Psoas muscle (tissue), 8 donors: ENCODE results near the gene CSF2. TPM values are rescaled to one million over a fixed set of nuclear protein-coding genes. Genes with fewer than 3 reads are reported as not detected.

Experiments used
- ATAC-seq, 4 donors: fragments of 200-7000 bp; cut with Tn5 transposase; one replicate each; pipeline ENCODE4 v1.9.1; 2020; ENCODE audit warnings: moderate library complexity in 3 of 4, mild to moderate bottlenecking in 2 of 4
- DNase-seq, 2 donors: peaks; one replicate each; pipeline ENCODE4 v3.0.0-alpha.2; 2020
- H3K27ac ChIP-seq: fragments of 200-600 bp; one replicate; pipeline ENCODE4 v1.8.0; 2022
- H3K27me3 ChIP-seq, 3 donors: fragments of 200-600 bp in 1 of 3; one replicate each; pipeline versions ENCODE4 v1.6.1 to v1.8.0; 2013 to 2022; ENCODE audit warnings: low read length in 2 of 3, mild to moderate bottlenecking in 2 of 3, moderate library complexity in 1 of 3; ENCODE audit not compliant: insufficient read depth in 3 of 3
- H3K36me3 ChIP-seq, 2 donors: fragments of 200-600 bp in 1 of 2; one replicate each; pipeline versions ENCODE4 v1.6.1 to v1.8.0; 2013 to 2022; ENCODE audit warnings: low read depth in 1 of 2, mild to moderate bottlenecking in 1 of 2, moderate library complexity in 1 of 2; ENCODE audit not compliant: insufficient read depth in 1 of 2
- H3K4me1 ChIP-seq: fragments of 200-600 bp; one replicate; pipeline ENCODE4 v1.8.0; 2022
- H3K4me3 ChIP-seq: fragments of 200-600 bp; one replicate; pipeline ENCODE4 v1.8.0; 2022; ENCODE audit warnings: mild to moderate bottlenecking
- H3K9me3 ChIP-seq: fragments of 200-600 bp; one replicate; pipeline ENCODE4 v1.8.0; 2022
- WGBS, 3 donors: extraction: QIAGEN DNeasy Blood & Tissue Kit; methylation state at CpG; one replicate each; pipeline versions ENCODE4 v1.1.6 to v1.1.7; 2013; 5-methylcytosine and 5-hydroxymethylcytosine counted together
- intact Hi-C, 2 donors: fragments of 100-400 bp; cut with DNase I; formaldehyde crosslinking; loops; one replicate each; pipeline versions ENCODE4 v1.11.0 to v1.14.2; 2022
- polyA plus RNA-seq, 3 donors: library from polyadenylated mRNA; stranded (reverse); fragments of 200-250 nt; gene quantifications; one replicate each; pipeline ENCODE4 v1.2.3, GENCODE V29; 2013
- total RNA-seq, 4 donors: library from RNA; stranded (reverse); fragmentation: NEBNext Ultra II Directional in 2 of 4; extraction: Animal tissue kit (Norgen Biotek cat#: 25700) in 2 of 4; gene quantifications; one replicate each; pipeline versions ENCODE4 v1.2.1 to v1.2.4, GENCODE V29; 2021 to 2023
- TF ChIP-seq, protein P1 (sequence below): fragments of 200-600 bp; IDR thresholded peaks from one replicate; pipeline ENCODE4 v1.8.0; 2022; ENCODE audit warnings: antibody characterized with exemption
- donor health status: healthy with polysubstance abuse.
- donor health status: DM: no; HTN: no; CAD: no; lungs with moderate emphysema.
- donor health status: Bipolar disorder and iron deficiency.
- donor health status: healthy.
- donor health status: DM: yes; HTN: yes; CAD: no.
- donor health status: DM: no; HTN: no; CAD: no.
- donor health status: DM: no; HTN: no; CAD: no.
- donor health status: DM: yes; HTN: yes; CAD: no.

The CSF2 gene
- total and polyA plus RNA-seq, 7 donors, result 0.14 TPM; not detected in 6

DNA sequence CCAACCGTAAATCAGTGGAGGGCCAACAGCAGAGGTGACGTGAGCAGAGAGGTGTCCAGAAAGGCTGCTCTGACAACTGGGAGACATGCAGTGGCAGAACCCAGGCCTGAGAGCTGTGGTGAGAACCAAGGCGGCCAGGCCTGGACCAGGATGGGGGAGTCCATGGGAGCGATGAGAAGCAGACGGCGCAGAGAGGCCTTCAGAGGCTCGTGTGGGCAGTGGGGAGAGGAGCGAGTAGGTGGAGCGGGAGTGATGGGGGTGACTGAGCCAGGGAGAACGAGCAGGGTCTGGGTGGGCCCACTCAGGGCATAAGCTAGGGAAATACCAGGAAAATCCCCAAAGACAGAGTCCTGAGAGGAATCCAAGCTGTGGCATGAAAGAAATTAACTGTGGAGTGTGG is 21.1 kb upstream of the CSF2 start:
- WGBS, 3 donors, result 57 to 69% (median 62%) methylated on average over 10 of the region's 10 CpGs
- ATAC-seq (no peak), DNase-seq (peak in 1 of 2 donors; percentile 16)
- H3K4me1 ChIP-seq, result no peaks in the 10 kb centered on the region
- peaks cover 0 to 3% (median 0%) of the 10 kb centered on the region in 3 donors for H3K27me3 ChIP-seq
- H3K27ac ChIP-seq, result no peak overlapping the region
- TF ChIP-seq, protein P1, sequence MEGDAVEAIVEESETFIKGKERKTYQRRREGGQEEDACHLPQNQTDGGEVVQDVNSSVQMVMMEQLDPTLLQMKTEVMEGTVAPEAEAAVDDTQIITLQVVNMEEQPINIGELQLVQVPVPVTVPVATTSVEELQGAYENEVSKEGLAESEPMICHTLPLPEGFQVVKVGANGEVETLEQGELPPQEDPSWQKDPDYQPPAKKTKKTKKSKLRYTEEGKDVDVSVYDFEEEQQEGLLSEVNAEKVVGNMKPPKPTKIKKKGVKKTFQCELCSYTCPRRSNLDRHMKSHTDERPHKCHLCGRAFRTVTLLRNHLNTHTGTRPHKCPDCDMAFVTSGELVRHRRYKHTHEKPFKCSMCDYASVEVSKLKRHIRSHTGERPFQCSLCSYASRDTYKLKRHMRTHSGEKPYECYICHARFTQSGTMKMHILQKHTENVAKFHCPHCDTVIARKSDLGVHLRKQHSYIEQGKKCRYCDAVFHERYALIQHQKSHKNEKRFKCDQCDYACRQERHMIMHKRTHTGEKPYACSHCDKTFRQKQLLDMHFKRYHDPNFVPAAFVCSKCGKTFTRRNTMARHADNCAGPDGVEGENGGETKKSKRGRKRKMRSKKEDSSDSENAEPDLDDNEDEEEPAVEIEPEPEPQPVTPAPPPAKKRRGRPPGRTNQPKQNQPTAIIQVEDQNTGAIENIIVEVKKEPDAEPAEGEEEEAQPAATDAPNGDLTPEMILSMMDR, result no peak
- H3K9me3 ChIP-seq, result no peaks in the 10 kb centered on the region
- H3K36me3 ChIP-seq, result no peaks in the 10 kb centered on the region
- H3K4me3 ChIP-seq, result no peak overlapping the region
- intact Hi-C loops, result no loop called here

- WGBS, 3 donors, result 86 to 95% (median 86%) methylated on average over 4 of the region's 4 CpGs
- DNase-seq, result peak in 1 of 2 donors; percentile 11
These were observed 20.1 kb upstream of the CSF2 start for GRCh38 chr5:132053483-132053882.

GRCh38 chr5:132054031-132054696 is 19.4 kb upstream of the CSF2 start:
- no peaks in the 10 kb centered on the region for H3K4me1 ChIP-seq
- no peaks in the 10 kb centered on the region for H3K36me3 ChIP-seq
- intact Hi-C loops, result no loop called here
- H3K27me3 ChIP-seq, result peaks cover 0 to 3% (median 0%) of the 10 kb centered on the region in 3 donors
- no peak overlapping the region for H3K4me3 ChIP-seq
- WGBS, 3 donors, result 78 to 80% (median 78%) methylated on average over 10 of the region's 10 CpGs
- no peaks in the 10 kb centered on the region for H3K9me3 ChIP-seq
- TF ChIP-seq, protein P1, result no peak
- H3K27ac ChIP-seq, result no peak overlapping the region
- DNase-seq, result peak in 1 of 2 donors; percentile 22
- ATAC-seq, result no peak

More at GRCh38 chr5:132053483-132053882, 20.1 kb upstream of the CSF2 start:
- Histone ChIP-seq H3K4me1 (no peaks in the 10 kb centered on the region), H3K4me3 (no peak overlapping the region), H3K36me3 (no peaks in the 10 kb centered on the region), H3K9me3 (no peaks in the 10 kb centered on the region), H3K27me3 (peaks cover 0 to 3% (median 0%) of the 10 kb centered on the region in 3 donors), H3K27ac (no peak overlapping the region)
- intact Hi-C loops, result no loop called here
- no peak for ATAC-seq
- TF ChIP-seq, protein P1, result no peak

GRCh38 chr5:132054697-132055440 is 18.7 kb upstream of the CSF2 start:
- WGBS, 3 donors, result 70 to 82% (median 75%) methylated on average over 9 of the region's 9 CpGs
- peak in 1 of 2 donors; percentile 19 for DNase-seq

More at GRCh38 chr5:132054697-132055440, 18.7 kb upstream of the CSF2 start:
- H3K27me3 ChIP-seq, result peaks cover 0 to 3% (median 0%) of the 10 kb centered on the region in 3 donors
- H3K4me1 ChIP-seq, result no peaks in the 10 kb centered on the region
- no peak for ATAC-seq
- TF ChIP-seq, protein P1, result no peak
- H3K9me3 ChIP-seq, result no peaks in the 10 kb centered on the region
- H3K27ac ChIP-seq, result no peak overlapping the region
- intact Hi-C loops, result no loop called here
- no peaks in the 10 kb centered on the region for H3K36me3 ChIP-seq
- no peak overlapping the region for H3K4me3 ChIP-seq
